BJ (cell line): ENCODE results near the gene GLIPR1L2. TPM values are rescaled to one million over a fixed set of nuclear protein-coding genes. Genes with fewer than 3 reads are reported as not detected.
"Not testable (repeated sequence)": the region's sequence is repeated elsewhere in the genome, so short reads cannot be mapped to it uniquely, and the experiment has no call there.

ENCODE experiments used
- CTCF ChIA-PET: fragments of 350-600 bp; formaldehyde crosslinking; extraction: SDS; loops from one replicate; lab custom pipeline; 2021; ENCODE audit warnings: antibody characterized with exemption, inconsistent platforms; lab: Yijun Ruan, JAX
- POLR2A ChIA-PET: fragments of 300-600 bp; sonication (Branson Sonifier 250); formaldehyde crosslinking; extraction: SDS; loops from one replicate; lab custom pipeline; 2021; ENCODE audit warnings: antibody characterized with exemption; lab: Charles Lee
- DNase-seq: peaks from one replicate; pipeline ENCODE4 v3.0.0-alpha.2; 2011; ENCODE audit warnings: low read depth
- H3K27me3 ChIP-seq: 2 replicates; pipeline ENCODE4 v1.6.0; 2011; ENCODE audit warnings: low read length; ENCODE audit not compliant: control insufficient read depth, insufficient read depth
- H3K36me3 ChIP-seq: 2 replicates; pipeline ENCODE4 v1.5.1; 2011; ENCODE audit warnings: low read length; ENCODE audit not compliant: control insufficient read depth, insufficient read depth
- H3K4me3 ChIP-seq: 2 replicates; pipeline ENCODE4 v1.5.1; 2011; ENCODE audit warnings: low read depth, mild to moderate bottlenecking, control low read depth, low read length
- polyA plus RNA-seq: library from polyadenylated mRNA; depleted of rRNA; stranded (reverse); fragments of >200 nt; gene quantifications from 2 replicates; pipeline ENCODE4 v1.2.3, GENCODE V29; 2011
- TF ChIP-seq, protein P1 (sequence below): IDR thresholded peaks from 2 replicates; pipeline ENCODE4 v1.5.1; 2011; ENCODE audit warnings: low read depth, mild to moderate bottlenecking, control low read depth, inconsistent platforms, low read length, moderate library complexity; ENCODE audit not compliant: insufficient read depth

The GLIPR1L2 gene
- polyA plus RNA-seq, 1 experiment = 0.21 TPM

DNA sequence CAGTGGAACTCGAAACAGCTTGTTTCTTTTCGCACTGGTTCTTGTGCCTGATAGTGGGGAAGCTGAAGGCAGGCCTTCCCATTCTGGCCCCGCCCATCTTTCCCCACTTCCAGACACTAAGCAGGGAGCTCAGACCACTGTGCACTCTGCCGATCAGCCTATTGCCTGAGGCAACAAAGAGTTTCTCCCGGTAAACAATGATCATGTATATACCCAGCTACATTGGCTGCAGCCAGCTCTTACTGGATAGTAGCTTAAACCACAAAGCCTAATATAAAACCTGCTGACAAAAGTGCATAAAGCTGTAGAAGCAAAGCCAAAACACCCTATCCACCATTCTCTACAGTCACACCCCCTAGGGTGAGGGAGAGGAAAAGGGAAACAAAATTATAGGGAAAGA is 65.0 kb downstream of the GLIPR1L2 start:
- POLR2A ChIA-PET = interaction anchor here (1.0 kb wide), 1 partner anchor 24 kb away, joined by 4 read pairs; the partner anchor contains the start of gene GLIPR1
- CTCF ChIA-PET = interaction anchor here (0.6 to 1.3 kb wide), 4 partner anchors 10 to 29 kb away, joined by 3 to 5 read pairs (median 3); no protein-coding TSS in a partner anchor
- TF ChIP-seq, protein P1, sequence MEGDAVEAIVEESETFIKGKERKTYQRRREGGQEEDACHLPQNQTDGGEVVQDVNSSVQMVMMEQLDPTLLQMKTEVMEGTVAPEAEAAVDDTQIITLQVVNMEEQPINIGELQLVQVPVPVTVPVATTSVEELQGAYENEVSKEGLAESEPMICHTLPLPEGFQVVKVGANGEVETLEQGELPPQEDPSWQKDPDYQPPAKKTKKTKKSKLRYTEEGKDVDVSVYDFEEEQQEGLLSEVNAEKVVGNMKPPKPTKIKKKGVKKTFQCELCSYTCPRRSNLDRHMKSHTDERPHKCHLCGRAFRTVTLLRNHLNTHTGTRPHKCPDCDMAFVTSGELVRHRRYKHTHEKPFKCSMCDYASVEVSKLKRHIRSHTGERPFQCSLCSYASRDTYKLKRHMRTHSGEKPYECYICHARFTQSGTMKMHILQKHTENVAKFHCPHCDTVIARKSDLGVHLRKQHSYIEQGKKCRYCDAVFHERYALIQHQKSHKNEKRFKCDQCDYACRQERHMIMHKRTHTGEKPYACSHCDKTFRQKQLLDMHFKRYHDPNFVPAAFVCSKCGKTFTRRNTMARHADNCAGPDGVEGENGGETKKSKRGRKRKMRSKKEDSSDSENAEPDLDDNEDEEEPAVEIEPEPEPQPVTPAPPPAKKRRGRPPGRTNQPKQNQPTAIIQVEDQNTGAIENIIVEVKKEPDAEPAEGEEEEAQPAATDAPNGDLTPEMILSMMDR = no peak
- no peak overlapping the region for H3K4me3 ChIP-seq
- H3K27me3 ChIP-seq = no peaks in the 10 kb centered on the region
- H3K36me3 ChIP-seq = no peaks in the 10 kb centered on the region
- DNase-seq = no peak

DNA sequence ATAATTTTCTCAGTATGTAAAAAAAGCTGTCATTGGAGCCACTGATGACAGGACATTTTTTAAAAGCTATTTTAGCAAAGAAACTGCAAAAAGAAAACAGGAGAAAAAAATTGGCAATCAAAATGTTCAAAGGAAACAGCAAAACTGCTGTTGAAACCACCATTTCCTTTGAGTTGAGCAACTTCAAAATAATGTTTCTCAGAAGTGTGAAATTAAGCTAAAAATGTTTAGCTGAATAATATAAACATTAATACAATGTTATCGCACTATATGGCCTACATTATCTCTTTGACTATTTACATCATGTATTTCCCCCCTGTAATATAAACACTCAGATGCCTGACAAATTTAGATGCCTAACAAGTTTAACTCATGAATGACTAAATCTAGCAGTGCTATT is 66.3 kb downstream of the GLIPR1L2 start:
- no peaks in the 10 kb centered on the region for H3K27me3 ChIP-seq
- no peak for DNase-seq
- POLR2A ChIA-PET = interaction anchor here (0.6 kb wide), 2 partner anchors 66 to 626 kb away, joined by 3 to 6 read pairs; partner anchors contain the start of gene GLIPR1L2

DNA sequence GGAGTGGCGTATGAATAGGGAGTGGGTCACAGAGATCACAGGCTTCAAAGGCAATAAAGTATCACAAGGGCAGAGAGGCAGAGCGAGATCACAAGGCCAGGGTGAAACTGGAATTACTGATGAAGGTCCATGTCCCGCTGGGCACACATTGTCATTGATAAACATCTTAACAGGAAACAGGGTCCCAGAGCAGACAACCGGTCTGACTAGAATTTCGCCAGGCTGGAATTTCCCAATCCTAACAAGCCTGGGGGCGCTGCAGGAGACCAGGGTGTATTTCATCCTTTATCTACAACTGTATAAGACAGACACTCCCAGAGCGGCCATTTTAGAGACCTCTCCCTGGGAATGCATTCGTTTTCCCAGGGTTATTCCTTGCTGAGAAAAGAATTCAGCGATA is 67.0 kb downstream of the GLIPR1L2 start:
- CTCF ChIA-PET, H3K4me3 ChIP-seq, H3K27me3 ChIP-seq, DNase-seq, H3K36me3 ChIP-seq: not testable (repeated sequence)
- POLR2A ChIA-PET = interaction anchor here (0.6 kb wide), 1 partner anchor 625 kb away, joined by 6 read pairs; no protein-coding TSS in a partner anchor

More for the DNA sequence above, 66.3 kb downstream of the GLIPR1L2 start:
- TF ChIP-seq, protein P1 = no peak
- Histone ChIP-seq H3K4me3 (no peak overlapping the region), H3K36me3 (no peaks in the 10 kb centered on the region)
- CTCF ChIA-PET = interaction anchor here (1.3 kb wide), 1 partner anchor 21 kb away, joined by 5 read pairs; no protein-coding TSS in a partner anchor

DNA sequence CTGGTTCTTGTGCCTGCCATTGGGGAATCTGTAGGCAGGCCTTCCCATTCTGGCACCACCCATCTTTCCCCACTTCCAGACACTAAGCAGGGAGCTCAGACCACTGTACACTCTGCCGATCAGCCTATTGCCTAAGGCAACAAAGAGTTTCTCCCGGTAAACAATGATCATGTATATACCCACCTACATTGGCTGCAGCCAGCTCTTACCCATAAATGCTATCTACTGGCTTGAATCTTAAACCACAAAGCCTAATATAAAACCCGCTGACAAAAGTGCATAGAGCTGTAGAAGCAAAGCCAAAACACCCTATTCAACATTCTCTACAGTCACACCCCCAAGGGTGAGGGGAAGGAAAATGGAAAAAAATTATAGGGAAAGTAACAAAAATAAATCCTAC is 68.9 kb downstream of the GLIPR1L2 start:
- TF ChIP-seq, protein P1 = no peak
- ChIA-PET CTCF (interaction anchor here (1.3 to 1.5 kb wide), 2 partner anchors 11 to 12 kb away, joined by 3 to 4 read pairs; no protein-coding TSS in a partner anchor), POLR2A (no interaction called here)
- H3K4me3 ChIP-seq = no peak overlapping the region
- no peak for DNase-seq
- H3K27me3 ChIP-seq = no peaks in the 10 kb centered on the region
- no peaks in the 10 kb centered on the region for H3K36me3 ChIP-seq

DNA sequence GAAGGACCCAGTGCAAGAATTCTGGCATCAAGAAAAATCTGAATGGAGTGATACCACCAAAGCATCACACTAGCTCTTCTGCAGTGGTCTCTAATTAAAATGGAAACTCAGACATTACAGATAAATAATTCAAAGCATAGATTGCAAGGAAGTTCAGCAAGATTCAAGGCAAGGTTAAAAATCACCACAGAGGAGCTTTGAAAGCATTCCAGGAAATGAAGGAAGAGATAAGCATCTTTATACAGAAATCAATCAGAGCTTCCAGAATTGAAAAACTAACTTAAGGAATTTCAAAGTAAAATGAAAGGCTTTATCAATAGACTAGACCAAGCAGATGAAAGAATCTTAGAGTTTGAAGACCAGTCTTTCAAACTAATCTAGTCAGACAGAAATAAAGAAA is 69.3 kb downstream of the GLIPR1L2 start:
- POLR2A ChIA-PET = no interaction called here
- DNase-seq = no peak
- CTCF ChIA-PET = interaction anchor here (1.3 to 1.5 kb wide), 2 partner anchors 11 to 12 kb away, joined by 3 to 4 read pairs; no protein-coding TSS in a partner anchor
- Histone ChIP-seq H3K4me3 (no peak overlapping the region), H3K36me3 (no peaks in the 10 kb centered on the region), H3K27me3 (no peaks in the 10 kb centered on the region)
- TF ChIP-seq, protein P1 = no peak
